Activated T-cell treated with anti-CD3 and anti-CD28 coated beads for 4 hours (primary cell): ENCODE data around the gene ZNF548.
A peak's percentile ranks its signal among the peaks of the same experiment; 100 is the strongest.
"Not testable (repeated sequence)": the region's sequence is repeated elsewhere in the genome, so short reads cannot be mapped to it uniquely, and the experiment has no call there.

Experiments
- DNase-seq: peaks from one replicate; pipeline ENCODE4 v3.0.0-alpha.2; 2020

Gene ZNF548

DNA sequence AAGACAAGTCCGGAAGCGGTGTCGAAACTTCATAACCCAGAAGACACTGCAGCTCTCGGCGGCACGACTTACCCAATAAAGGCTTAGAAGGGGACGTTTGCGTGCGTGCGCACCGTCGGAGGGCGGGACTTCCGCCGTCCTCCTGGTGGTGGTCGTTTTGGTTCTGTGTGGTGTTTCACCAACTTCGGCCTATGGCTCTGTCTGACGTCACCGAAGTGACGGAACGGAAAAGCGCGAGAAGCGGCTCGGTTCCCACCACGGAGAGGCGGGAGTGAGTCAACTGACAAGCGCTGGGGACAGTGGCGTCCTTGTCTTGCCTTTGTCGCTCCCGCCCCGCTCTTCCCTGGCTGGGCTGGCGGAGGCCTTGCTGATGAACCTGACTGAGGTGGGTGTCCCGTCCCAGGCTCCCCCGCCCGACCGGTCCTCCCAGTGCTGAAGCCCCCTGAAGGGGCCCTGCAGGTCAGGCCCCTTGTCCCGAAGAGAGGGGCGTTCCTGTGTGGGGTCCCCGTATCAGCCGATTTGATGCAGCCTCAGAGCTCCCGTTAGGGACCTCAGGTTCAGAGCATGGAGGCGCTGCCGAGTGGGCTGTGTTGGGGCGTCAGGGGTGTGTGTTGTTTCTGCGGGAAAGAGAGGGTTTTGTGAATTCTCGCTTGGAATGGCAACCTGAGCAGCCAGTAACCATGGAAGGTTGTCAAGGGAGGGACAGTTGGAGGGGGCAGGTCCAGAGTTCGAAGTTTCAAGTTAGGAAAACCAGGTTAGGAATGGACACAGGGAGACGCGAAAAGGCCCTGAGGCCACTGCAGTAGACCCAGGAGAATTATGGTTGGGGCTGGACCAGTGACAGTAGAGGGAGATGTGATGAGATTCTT, at the start of gene ZNF548:
TSS of gene ZNF548 (plus strand) at position 125 of the 869 bp plus-strand sequence. CDS start at position 371, 246 bp downstream.
- DNase-seq = peak; percentile 98

DNA sequence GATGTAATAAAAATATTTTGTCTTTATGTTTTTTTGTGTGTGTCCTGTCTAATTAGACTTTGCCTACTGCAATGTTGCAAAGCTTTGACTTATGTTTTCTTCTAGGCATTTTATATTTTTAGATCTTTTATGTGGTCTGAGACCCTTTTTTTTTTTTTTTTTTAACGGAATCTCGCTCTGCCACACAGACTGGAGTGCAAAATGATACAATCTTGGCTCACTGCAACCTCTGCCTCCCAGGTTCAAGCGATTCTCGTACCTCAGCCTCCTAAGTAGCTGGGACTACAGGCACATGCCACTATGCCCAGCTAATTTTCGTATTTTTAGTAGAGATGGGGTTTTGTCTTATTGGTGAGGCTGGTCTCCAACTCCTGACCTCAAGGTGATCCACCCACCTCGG, 47.1 kb upstream of the ZNF548 start:
- DNase-seq = no peak

- no peak for DNase-seq
Measured at GRCh38 chr19:57348136-57348535, 41.5 kb upstream of the ZNF548 start.

DNA sequence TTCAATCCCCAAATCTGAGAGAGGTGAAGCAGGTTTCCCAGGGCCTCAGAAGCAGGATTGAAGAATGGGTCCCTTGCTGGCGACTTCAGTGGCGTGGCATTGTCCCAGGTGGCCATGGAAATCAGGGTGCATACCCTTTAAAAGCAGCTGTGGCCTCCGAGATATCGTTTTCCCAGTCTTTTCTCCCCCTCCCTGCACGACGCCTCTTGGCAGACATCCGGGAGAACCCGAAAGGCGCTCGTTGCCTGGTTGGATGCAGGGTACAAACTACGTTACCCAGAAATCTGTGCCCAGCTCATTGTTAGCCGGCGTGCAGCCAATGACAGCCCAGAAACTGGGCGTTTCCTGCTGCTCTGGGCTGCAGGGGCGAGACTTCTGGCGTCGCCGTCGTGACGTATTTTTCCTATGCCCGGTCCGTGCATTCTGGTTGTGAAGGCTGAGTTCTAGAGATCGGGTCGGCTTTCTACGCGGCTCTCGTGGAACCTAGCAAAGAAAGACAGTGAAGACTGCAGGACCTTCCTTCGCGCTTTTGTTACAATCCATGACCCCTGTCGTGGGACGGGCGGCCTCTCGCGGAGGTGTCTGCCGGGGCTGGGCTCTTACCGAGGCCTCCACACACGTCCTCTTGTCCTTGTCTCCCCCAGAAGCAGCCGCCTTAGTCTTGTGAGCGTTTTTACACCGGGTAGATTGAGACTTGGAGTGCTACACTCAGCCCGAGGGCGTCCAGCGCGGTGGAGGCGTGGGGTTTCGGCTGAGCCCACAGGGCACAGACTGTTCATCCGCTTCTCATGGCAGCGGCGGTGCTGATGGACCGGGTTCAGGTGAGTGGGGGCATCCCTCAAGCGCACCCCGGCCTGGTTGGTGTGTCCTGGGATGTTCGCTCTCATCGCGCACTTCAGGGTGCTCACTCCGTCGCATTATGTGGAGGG, 38.5 kb upstream of the ZNF548 start, which contains the start of gene ZNF304:
TSS of gene ZNF304 (plus strand) at position 395 of the 929 bp plus-strand sequence. CDS start at position 789, 394 bp downstream.
- DNase-seq = peak; percentile 72

DNA sequence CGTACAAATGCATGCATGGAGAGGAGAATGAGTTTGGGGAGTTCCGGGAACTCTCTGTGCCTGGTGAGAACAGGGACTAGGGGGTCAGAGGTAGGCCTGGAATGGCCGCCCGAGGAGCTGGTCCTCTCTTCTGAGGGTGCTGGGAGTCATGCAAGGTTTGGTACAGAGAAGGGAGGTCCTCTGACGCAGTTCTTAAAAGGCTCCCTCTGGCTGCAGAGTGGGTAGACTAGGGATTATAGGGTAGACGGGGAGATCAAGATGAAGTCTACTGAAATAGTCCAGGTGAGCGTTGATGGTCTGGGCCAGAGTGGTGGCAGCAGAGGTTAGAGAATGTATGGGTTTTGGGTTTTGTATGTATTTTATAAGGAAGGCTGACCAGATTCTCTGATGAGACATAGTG, 37.8 kb upstream of the ZNF548 start:
- DNase-seq = no peak

DNA sequence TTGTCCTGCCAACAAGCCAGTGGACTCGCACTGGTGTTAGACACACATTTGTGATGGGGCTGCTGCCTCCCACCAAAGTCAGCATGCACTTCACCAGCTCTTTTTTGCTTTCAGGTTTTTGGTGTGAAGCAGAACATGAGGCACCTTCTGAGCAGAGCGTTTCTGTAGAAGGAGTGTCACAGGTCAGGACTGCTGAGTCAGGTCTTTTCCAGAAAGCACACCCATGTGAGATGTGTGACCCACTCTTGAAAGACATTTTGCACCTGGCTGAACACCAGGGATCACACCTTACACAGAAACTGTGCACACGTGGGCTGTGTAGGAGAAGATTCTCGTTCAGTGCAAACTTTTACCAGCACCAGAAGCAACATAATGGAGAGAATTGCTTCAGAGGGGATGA, 33.7 kb upstream of the ZNF548 start:
- DNase-seq = no peak

- no peak for DNase-seq
Measured at GRCh38 chr19:57357406-57357805, 32.2 kb upstream of the ZNF548 start.

- DNase-seq = no peak
Measured at GRCh38 chr19:57359300-57359699, 30.4 kb upstream of the ZNF548 start.

- no peak for DNase-seq
Measured at GRCh38 chr19:57362419-57362818, 27.2 kb upstream of the ZNF548 start.

DNA sequence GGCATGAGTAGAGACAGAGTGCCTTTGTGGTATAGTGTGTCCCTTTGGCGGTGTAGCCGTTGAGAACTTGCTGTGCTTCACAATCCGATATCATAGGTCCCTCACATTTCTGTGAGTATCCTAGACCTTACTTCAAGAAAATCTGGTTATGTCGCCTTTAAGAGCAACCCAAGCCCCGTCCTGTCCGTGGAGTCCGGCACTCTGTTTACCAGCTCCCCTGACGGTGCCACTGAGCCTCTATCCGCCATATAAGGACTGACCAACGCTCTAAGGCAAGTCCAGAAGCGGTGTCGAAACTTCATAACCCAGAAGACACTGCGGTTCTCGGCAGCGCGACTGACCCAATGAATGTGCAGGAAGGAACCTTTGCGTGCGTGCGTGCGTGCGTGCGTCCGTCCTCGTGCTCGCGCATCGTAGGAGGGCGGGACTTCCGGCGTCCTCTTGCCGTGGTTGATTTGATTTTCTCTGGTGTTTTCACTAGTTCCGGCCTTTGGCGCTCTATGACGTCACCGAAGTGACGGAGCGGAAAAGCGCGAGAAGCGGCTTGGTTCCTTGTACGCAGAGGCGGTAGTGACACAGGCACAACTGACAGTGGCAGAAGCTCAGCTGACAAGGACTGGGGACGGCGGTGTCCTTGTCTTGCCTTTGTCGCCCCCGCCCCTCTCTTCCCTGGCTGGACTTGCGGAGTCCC, 26.5 kb upstream of the ZNF548 start, which contains the start of the genes TRAPPC2B and ZNF547:
TSS of gene TRAPPC2B (plus strand) at position 555 of the 691 bp plus-strand sequence. CDS start 1,283 bp downstream, outside the sequence.
TSS of gene ZNF547 (plus strand) at position 555 of the 691 bp plus-strand sequence. CDS start 5,005 bp downstream, outside the sequence.
- DNase-seq = peak; percentile 97

- DNase-seq = no peak
Measured at GRCh38 chr19:57363688-57364181, 25.9 kb upstream of the ZNF548 start.

- DNase-seq = no peak
Measured at GRCh38 chr19:57366776-57367175, 22.9 kb upstream of the ZNF548 start.

DNA sequence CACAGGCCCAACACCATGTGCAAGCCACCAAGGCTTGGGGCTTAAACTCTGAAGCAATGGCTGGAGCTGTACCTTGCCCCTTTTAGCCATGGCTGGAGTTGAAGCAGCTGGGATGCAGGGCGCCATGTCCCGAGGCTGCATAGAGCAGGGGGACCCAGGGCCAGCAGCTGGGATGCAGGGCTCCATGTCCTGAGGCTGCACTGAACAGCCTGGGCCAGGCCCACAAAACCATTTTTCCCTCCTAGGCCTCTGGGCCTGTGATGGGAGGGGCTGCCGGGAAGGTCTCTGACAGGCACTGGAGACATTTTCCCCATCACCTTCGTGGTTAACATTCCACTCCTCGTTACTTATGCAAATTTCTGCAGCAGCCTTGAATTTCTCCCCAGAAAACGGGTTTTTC, 15.5 kb upstream of the ZNF548 start:
- DNase-seq = no peak

- not testable (repeated sequence) for DNase-seq
Measured at GRCh38 chr19:57374647-57375046, 15.0 kb upstream of the ZNF548 start.

- DNase-seq = no peak
Measured at GRCh38 chr19:57376151-57376550, 13.5 kb upstream of the ZNF548 start.

- DNase-seq = no peak
Measured at GRCh38 chr19:57377498-57378146, 12.0 kb upstream of the ZNF548 start.

DNA sequence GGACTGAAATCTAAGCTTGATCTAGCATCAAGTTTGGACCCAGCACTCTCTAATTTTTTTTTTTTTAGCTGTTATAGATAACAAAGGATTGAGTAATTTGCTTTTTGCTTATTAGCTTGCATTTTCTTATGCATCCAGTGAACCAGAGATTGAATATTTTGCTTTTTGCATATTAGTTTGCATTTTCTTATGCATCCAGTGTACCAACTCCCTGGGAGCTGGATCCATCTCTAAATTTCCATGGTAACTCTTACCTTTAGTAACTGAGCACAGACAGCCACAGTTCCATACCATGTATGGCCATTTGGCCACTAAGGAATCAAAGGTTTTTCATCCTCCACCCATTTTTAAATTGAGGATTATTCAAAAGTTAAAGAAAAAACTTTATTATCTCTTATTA, 8.7 kb upstream of the ZNF548 start:
- no peak for DNase-seq

DNA sequence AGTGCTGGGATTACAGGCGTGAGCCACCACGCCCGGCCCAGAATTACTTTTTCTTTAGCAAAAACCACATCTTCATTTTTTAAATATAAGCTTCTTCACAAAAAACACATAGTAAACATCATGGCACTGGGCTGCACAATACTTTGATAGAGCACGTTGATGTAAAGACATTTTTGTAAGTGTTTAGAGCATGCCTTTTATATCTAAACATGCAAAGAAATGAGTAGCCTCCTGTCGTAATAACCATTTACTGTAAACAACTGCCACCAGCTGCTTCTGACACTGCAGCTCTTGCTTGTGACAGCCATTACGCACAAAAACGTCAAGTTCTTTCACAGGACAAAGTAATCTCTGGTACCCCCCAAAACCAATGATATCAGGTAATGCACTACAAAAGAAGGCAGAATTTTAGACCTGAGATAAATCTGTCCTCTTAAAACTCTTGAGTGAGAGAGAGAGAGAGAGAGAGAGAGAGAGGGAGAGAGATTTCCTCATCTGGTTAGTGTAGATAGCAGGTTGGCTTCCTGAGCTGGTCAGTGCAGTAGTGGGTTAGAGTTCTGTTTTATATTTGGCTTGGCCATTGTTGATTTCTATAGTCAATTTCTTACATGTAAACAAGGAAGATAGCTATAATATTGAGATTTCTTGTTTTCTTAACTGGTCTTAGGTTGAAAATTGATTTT, 6.7 kb upstream of the ZNF548 start:
- no peak for DNase-seq

DNA sequence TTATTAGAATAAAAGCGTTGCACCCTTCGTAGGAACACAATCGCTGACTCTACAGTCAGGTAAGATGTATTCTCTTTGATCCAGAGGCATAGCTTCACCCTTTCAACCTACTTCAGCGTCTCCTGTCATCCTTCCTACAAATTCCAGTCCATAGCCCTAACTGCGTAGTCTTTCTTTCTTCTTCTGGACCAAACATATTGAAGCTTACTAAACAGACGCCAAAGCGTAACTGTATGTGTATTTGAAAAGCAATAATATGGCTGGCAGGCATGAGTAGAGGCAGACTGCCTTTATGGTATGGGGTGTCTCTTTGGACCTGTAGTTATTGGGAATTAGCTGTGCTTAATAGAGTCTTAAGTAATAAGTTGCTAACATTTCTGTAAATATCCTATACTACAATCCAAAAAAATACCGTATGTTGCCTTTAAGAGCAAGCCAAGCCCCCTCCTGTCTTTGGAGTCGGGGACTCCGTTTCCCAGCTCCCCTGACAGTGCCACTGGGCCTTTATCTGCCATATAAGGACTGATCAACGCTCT, 392 bp upstream of the ZNF548 start:
- DNase-seq = no peak

DNA sequence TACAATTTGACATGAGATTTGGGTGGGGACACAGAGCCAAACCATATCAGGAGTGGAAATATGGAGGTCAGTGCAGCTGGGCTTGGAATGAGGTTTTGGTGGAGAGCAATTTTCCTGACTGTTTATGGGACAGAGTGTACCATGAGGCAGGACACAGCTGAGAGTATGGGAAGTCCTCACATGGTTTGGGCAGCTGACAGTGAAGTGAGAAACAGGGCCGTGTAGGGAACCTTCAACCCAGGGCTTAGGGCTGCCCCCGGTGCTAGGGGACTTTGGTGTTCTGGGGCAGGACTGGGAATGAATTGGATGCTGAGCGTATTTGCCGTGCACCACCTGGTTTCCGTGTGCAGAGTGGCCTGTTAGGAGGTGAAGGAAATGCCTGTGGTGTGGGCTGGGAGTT, 6.1 kb downstream of the ZNF548 start:
- DNase-seq = no peak

- DNase-seq = no peak
Measured at GRCh38 chr19:57398868-57399267, 9.2 kb downstream of the ZNF548 start.
